Endothelial cell of umbilical vein (primary cell): ENCODE measurements around the gene CNTN5. TPM values are rescaled to one million over a fixed set of nuclear protein-coding genes. Genes with fewer than 3 reads are reported as not detected.

ENCODE experiments used
- BruUV-seq: library from RNA; stranded (reverse); fragments of 400-500 nt; replicated peaks from 2 replicates; lab custom pipeline; 2021; lab: Mats Ljungman, UMichigan
- CTCF ChIA-PET: fragments of 300-600, 350-600 bp; sonication (Branson Sonifier 250); formaldehyde crosslinking; loops from one replicate; lab custom pipeline; 2021; ENCODE audit warnings: antibody characterized with exemption, inconsistent platforms; lab: Charles Lee
- POLR2A ChIA-PET: fragments of 300-600, 350-600 bp; sonication (Branson Sonifier 250); formaldehyde crosslinking; loops from one replicate; lab custom pipeline; 2021; ENCODE audit warnings: antibody characterized with exemption, inconsistent platforms; lab: Charles Lee
- DNase-seq: peaks from one replicate; pipeline ENCODE4 v3.0.0-alpha.2; 2011; ENCODE audit warnings: low read depth, low spot score
- FAIRE-seq: peaks from 2 replicates; lab custom pipeline; 2011; peaks lifted over from hg19 to GRCh38; lab: Jason Lieb, UNC
- H2AFZ ChIP-seq: 2 replicates; pipeline ENCODE4 v1.6.0; 2012; ENCODE audit warnings: low read depth, low read length, control low read depth, inconsistent platforms
- H3K27ac ChIP-seq: 2 replicates; pipeline ENCODE4 v1.5.1; 2011; ENCODE audit warnings: low read depth, mild to moderate bottlenecking, control low read depth, low read length, moderate library complexity; ENCODE audit not compliant: insufficient read depth
- H3K27me3 ChIP-seq, 2 experiments: 2 replicates each; pipeline versions ENCODE4 v1.6.0 to v1.6.1; 2011; ENCODE audit warnings: low read length in 2 of 2, mixed read lengths in 1 of 2; ENCODE audit not compliant: control insufficient read depth in 2 of 2, insufficient read depth in 2 of 2
- H3K36me3 ChIP-seq, 2 experiments: 2 replicates in 1 of 2; 3 replicates in 1 of 2; pipeline ENCODE4 v1.5.1; 2011; ENCODE audit warnings: low read length in 2 of 2, mild to moderate bottlenecking in 1 of 2, moderate library complexity in 1 of 2; ENCODE audit not compliant: control insufficient read depth in 2 of 2, insufficient read depth in 2 of 2; ENCODE audit errors: extremely low read depth in 1 of 2
- H3K4me1 ChIP-seq: 3 replicates; pipeline ENCODE4 v1.5.1; 2011; ENCODE audit warnings: mild to moderate bottlenecking, low read length; ENCODE audit not compliant: control insufficient read depth, insufficient read depth; ENCODE audit errors: extremely low read depth
- H3K4me2 ChIP-seq: 2 replicates; pipeline ENCODE4 v1.6.1; 2011; ENCODE audit warnings: low read length, control low read depth, mixed read lengths; ENCODE audit not compliant: insufficient read depth
- H3K4me3 ChIP-seq, 3 experiments: fragments of 200-600 bp in 1 of 3; sonication (generic), shearing (Covaris generic) in 1 of 3; replicated peaks in 1 of 3; 2 replicates each; pipeline ENCODE4 v1.5.1; 2011 to 2016; ENCODE audit warnings: control low read depth in 3 of 3, low read length in 3 of 3, mild to moderate bottlenecking in 2 of 3, inconsistent platforms in 1 of 3, low read depth in 1 of 3, moderate library complexity in 1 of 3; ENCODE audit not compliant: insufficient read depth in 1 of 3
- H3K79me2 ChIP-seq: 2 replicates; pipeline ENCODE4 v1.6.0; 2012; ENCODE audit warnings: low read length, inconsistent platforms; ENCODE audit not compliant: control insufficient read depth, insufficient read depth
- H3K9ac ChIP-seq: replicated peaks from 2 replicates; pipeline ENCODE3; 2011; ENCODE audit warnings: low read length, control low read depth; ENCODE audit not compliant: insufficient read depth; ENCODE audit errors: extremely low read depth
- H3K9me1 ChIP-seq: replicated peaks from 3 replicates; pipeline ENCODE4 v1.6.0; 2011; ENCODE audit warnings: mild to moderate bottlenecking, low read length; ENCODE audit not compliant: control insufficient read depth, insufficient read depth; ENCODE audit errors: extremely low read depth
- H3K9me3 ChIP-seq: replicated peaks from 2 replicates; pipeline ENCODE4 v1.5.1; 2012; ENCODE audit warnings: low read length, inconsistent platforms; ENCODE audit not compliant: control insufficient read depth, insufficient read depth
- H4K20me1 ChIP-seq: replicated peaks from 2 replicates; pipeline ENCODE3; 2011; ENCODE audit warnings: mild to moderate bottlenecking, low read length; ENCODE audit not compliant: control insufficient read depth, insufficient read depth; ENCODE audit errors: extremely low read depth
- CTCF ChIP-seq, 2 donors: IDR thresholded peaks; 1 replicate in 1 of 2; 2 replicates in 1 of 2; pipeline ENCODE4 v1.5.1; 2011; ENCODE audit warnings: low read length in 2 of 2, mild to moderate bottlenecking in 2 of 2, moderate library complexity in 2 of 2, control low read depth in 1 of 2, inconsistent platforms in 1 of 2, low read depth in 1 of 2; ENCODE audit not compliant: insufficient read depth in 1 of 2; ENCODE audit errors: extremely low read depth in 1 of 2
- EZH2 ChIP-seq: IDR thresholded peaks from 2 replicates; pipeline ENCODE4 v1.6.1; 2012; ENCODE audit warnings: borderline replicate concordance, low read depth, mild to moderate bottlenecking, moderate library complexity, low read length, inconsistent platforms; ENCODE audit not compliant: severe bottlenecking
- FOS ChIP-seq: IDR thresholded peaks from 2 replicates; pipeline ENCODE4 v1.6.1; 2011; ENCODE audit warnings: mild to moderate bottlenecking, low read length, moderate library complexity, borderline replicate concordance; ENCODE audit not compliant: insufficient read depth
- GATA2 ChIP-seq: IDR thresholded peaks from 2 replicates; pipeline ENCODE4 v1.7.0; 2011; ENCODE audit warnings: low read depth, mild to moderate bottlenecking, moderate library complexity, mixed read lengths, low read length; ENCODE audit not compliant: insufficient read length, insufficient read depth
- JUN ChIP-seq: IDR thresholded peaks from 2 replicates; pipeline ENCODE4 v1.6.1; 2011; ENCODE audit warnings: borderline replicate concordance, low read depth; ENCODE audit not compliant: insufficient read length, insufficient read depth
- MAX ChIP-seq: IDR thresholded peaks from 2 replicates; pipeline ENCODE4 v1.6.1; 2011; ENCODE audit not compliant: insufficient read depth, insufficient read length
- MYC ChIP-seq: IDR thresholded peaks from one replicate; pipeline ENCODE4 v1.6.1; 2011; ENCODE audit warnings: mild to moderate bottlenecking, low read depth, low read length
- POLR2A ChIP-seq: IDR thresholded peaks from 2 replicates; pipeline ENCODE4 v1.6.1; 2012; ENCODE audit warnings: low read depth, mild to moderate bottlenecking, control low read depth, low read length
- POLR2AphosphoS5 ChIP-seq: IDR thresholded peaks from 2 replicates; pipeline ENCODE4 v1.6.1; 2012; ENCODE audit warnings: low read depth, mild to moderate bottlenecking, control low read depth, low read length, moderate library complexity; ENCODE audit not compliant: insufficient read depth
- dilution Hi-C: fragments of 300-500 bp; cut with MboI; formaldehyde crosslinking; loops from one replicate; pipeline ENCODE4 v1.15.0; 2019; ENCODE audit warnings: low sequenced_read_pairs; ENCODE audit not compliant: extremely low pct_ligation_motif_present
- intact Hi-C: fragments of 100-400 bp; cut with micrococcal nuclease; formaldehyde crosslinking; loops from one replicate; pipeline ENCODE4 v1.10.0; 2022
- polyA plus RNA-seq, 4 experiments: library from polyadenylated mRNA; depleted of rRNA in 3 of 4; stranded (reverse) in 3 of 4; unstranded in 1 of 4; fragments of >200 nt; gene quantifications; 2 replicates each; pipeline versions ENCODE4 v1.2.1 to v1.2.3, GENCODE V29; 2011 to 2012; ENCODE audit warnings: missing spikeins in 1 of 4
- total RNA-seq: library from RNA; stranded (reverse); gene quantifications from 2 replicates; pipeline ENCODE4 v1.2.3, GENCODE V29; 2021

CNTN5 gene
- total and polyA plus RNA-seq, 2 donors (not counting 3 experiments of a cell fraction or from before 2014, with no cell fraction given), result not detected

- Histone ChIP-seq H3K9ac (no peak overlapping the region), H3K36me3 (no peaks in the 10 kb centered on the region), H3K9me1 (no peaks in the 10 kb centered on the region), H2AFZ (no peak overlapping the region), H3K4me3 (no peak overlapping the region), H4K20me1 (no peaks in the 10 kb centered on the region), H3K9me3 (no peaks in the 10 kb centered on the region), H3K4me2 (no peak overlapping the region), H3K27me3 (no peaks in the 10 kb centered on the region), H3K27ac (no peak overlapping the region), H3K4me1 (no peaks in the 10 kb centered on the region), H3K79me2 (no peaks in the 10 kb centered on the region)
- POLR2A ChIA-PET, result no interaction called here
- TF ChIP-seq JUN, result no peak
- dilution Hi-C loops, result no loop called here
- CTCF ChIA-PET, result no interaction called here
- no peak for FAIRE-seq
- BruUV-seq, result no TSS peak
- no peak for DNase-seq
- intact Hi-C loops, result no loop called here
These were observed 609.9 kb downstream of the CNTN5 start for GRCh38 chr11:99630629-99631028.

GRCh38 chr11:99631618-99632017 is 610.9 kb downstream of the CNTN5 start:
- Histone ChIP-seq H3K36me3 (no peaks in the 10 kb centered on the region), H3K9me1 (no peaks in the 10 kb centered on the region), H2AFZ (no peak overlapping the region), H3K9me3 (no peaks in the 10 kb centered on the region), H3K9ac (no peak overlapping the region), H3K4me2 (no peak overlapping the region), H3K27ac (no peak overlapping the region), H3K79me2 (no peaks in the 10 kb centered on the region), H3K4me3 (no peak overlapping the region), H4K20me1 (no peaks in the 10 kb centered on the region), H3K27me3 (no peaks in the 10 kb centered on the region), H3K4me1 (no peaks in the 10 kb centered on the region)
- no TSS peak for BruUV-seq
- ChIA-PET POLR2A (no interaction called here), CTCF (no interaction called here)
- no peak for FAIRE-seq
- intact Hi-C loops (no loop called here), dilution Hi-C loops (no loop called here)
- TF ChIP-seq POLR2AphosphoS5, result no peak
- no peak for TF ChIP-seq MAX
- TF ChIP-seq MYC, result no peak
- no peak for TF ChIP-seq POLR2A
- no peak for TF ChIP-seq EZH2
- no peak for TF ChIP-seq CTCF (IDR thresholded peaks at IDR 0.05; ENCODE audit: extremely low read depth in 1 of 2, insufficient read depth in 1 of 2, low read depth in 1 of 2, low read length in 2 of 2)
- TF ChIP-seq JUN, result no peak
- TF ChIP-seq FOS, result no peak
- TF ChIP-seq GATA2, result no peak
- DNase-seq, result no peak
